Calu3 (cell line): Measurements from ENCODE around the gene MIEF1. TPM values are rescaled to one million over a fixed set of nuclear protein-coding genes. Genes with fewer than 3 reads are reported as not detected.

Source experiments
- BruUV-seq: library from RNA; stranded (reverse); fragments of 400-500 nt; replicated peaks from 2 replicates; lab custom pipeline; 2021; lab: Mats Ljungman, UMichigan
- CTCF ChIA-PET: fragments of 300-600 bp; sonication (Branson Sonifier 250); formaldehyde crosslinking; loops from one replicate; lab custom pipeline; 2022; ENCODE audit warnings: antibody characterized with exemption; lab: Charles Lee
- DNase-seq: peaks from one replicate; pipeline ENCODE4 v3.0.0; 2022
- H3K27ac Mint-ChIP-seq: one replicate; pipeline ENCODE4 v1.8.0; 2022; ENCODE audit warnings: mixed read lengths; ENCODE audit not compliant: unreplicated experiment
- H3K27me3 Mint-ChIP-seq: one replicate; pipeline ENCODE4 v1.8.0; 2022; ENCODE audit warnings: mixed read lengths; ENCODE audit not compliant: unreplicated experiment
- H3K36me3 Mint-ChIP-seq: one replicate; pipeline ENCODE4 v1.8.0; 2022; ENCODE audit warnings: mild to moderate bottlenecking, moderate library complexity, mixed read lengths; ENCODE audit not compliant: insufficient read depth, unreplicated experiment
- H3K4me1 Mint-ChIP-seq: one replicate; pipeline ENCODE4 v1.8.0; 2022; ENCODE audit warnings: mild to moderate bottlenecking, low read depth, mixed read lengths; ENCODE audit not compliant: unreplicated experiment
- H3K4me3 Mint-ChIP-seq: one replicate; pipeline ENCODE4 v1.8.0; 2022; ENCODE audit warnings: mild to moderate bottlenecking, low read depth, moderate library complexity, mixed read lengths; ENCODE audit not compliant: unreplicated experiment
- H3K9me3 Mint-ChIP-seq: one replicate; pipeline ENCODE4 v1.8.0; 2022; ENCODE audit warnings: low read depth, mixed read lengths; ENCODE audit not compliant: unreplicated experiment
- intact Hi-C: fragments of 100-400 bp; cut with micrococcal nuclease; formaldehyde crosslinking; loops from one replicate; pipeline ENCODE4 v1.10.0; 2022; ENCODE audit not compliant: unreplicated experiment
- total RNA-seq: library from RNA; stranded (reverse); gene quantifications from 2 replicates; pipeline ENCODE4 v1.2.3, GENCODE V29; 2022
- TF ChIP-seq, protein P1 (sequence below): fragments of 200-600 bp; IDR thresholded peaks from one replicate; pipeline ENCODE4 v1.8.0; 2022; ENCODE audit warnings: antibody characterized with exemption; ENCODE audit not compliant: unreplicated experiment

The MIEF1 gene
- total RNA-seq, 1 experiment from 2014 or later = 39.2 TPM

DNA sequence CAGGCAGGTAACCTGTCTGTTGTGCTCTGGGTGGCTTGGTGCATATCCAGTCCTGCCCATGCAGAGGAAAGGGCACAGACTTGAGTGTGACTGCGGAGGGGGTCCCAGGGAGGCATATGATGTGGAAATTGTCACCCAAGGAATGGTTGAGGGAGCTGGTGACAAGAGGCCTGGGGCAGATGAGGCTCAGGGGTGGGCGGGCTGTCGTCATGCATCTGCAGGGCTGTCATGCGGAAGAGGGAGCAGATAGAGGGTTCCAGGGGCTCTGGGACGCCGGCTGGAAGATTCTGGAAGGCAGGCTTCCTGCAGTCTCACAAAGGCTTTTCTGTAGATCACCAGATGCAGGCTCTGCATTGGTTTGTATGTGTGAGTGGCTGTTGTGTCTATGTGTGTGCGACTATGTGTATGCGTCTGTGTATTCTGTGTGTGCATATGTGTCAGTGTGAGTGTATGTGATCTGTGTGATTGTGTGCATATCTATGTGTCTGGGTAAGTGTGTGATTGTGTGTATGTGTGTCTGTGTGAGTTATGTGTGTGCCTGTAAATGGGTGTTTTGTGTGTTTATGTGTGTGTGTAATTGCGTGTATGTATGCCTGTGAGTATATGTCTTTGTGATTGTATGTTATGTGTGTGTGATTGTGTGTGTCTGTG is 60.9 kb downstream of the MIEF1 start:
- intact Hi-C loops = no loop called here
- CTCF ChIA-PET = interaction anchor here (0.5 kb wide), 1 partner anchor 1325 kb away, joined by 3 read pairs; no protein-coding TSS in a partner anchor
- H3K27me3 Mint-ChIP-seq = peaks cover 31% of the 10 kb centered on the region
- H3K9me3 Mint-ChIP-seq = peaks cover 7% of the 10 kb centered on the region
- H3K27ac Mint-ChIP-seq = no peak overlapping the region
- TF ChIP-seq, protein P1, sequence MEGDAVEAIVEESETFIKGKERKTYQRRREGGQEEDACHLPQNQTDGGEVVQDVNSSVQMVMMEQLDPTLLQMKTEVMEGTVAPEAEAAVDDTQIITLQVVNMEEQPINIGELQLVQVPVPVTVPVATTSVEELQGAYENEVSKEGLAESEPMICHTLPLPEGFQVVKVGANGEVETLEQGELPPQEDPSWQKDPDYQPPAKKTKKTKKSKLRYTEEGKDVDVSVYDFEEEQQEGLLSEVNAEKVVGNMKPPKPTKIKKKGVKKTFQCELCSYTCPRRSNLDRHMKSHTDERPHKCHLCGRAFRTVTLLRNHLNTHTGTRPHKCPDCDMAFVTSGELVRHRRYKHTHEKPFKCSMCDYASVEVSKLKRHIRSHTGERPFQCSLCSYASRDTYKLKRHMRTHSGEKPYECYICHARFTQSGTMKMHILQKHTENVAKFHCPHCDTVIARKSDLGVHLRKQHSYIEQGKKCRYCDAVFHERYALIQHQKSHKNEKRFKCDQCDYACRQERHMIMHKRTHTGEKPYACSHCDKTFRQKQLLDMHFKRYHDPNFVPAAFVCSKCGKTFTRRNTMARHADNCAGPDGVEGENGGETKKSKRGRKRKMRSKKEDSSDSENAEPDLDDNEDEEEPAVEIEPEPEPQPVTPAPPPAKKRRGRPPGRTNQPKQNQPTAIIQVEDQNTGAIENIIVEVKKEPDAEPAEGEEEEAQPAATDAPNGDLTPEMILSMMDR = no peak
- no peaks in the 10 kb centered on the region for H3K36me3 Mint-ChIP-seq
- DNase-seq = no peak
- H3K4me1 Mint-ChIP-seq = peaks cover 15% of the 10 kb centered on the region
- H3K4me3 Mint-ChIP-seq = no peak overlapping the region
- BruUV-seq = no TSS peak

DNA sequence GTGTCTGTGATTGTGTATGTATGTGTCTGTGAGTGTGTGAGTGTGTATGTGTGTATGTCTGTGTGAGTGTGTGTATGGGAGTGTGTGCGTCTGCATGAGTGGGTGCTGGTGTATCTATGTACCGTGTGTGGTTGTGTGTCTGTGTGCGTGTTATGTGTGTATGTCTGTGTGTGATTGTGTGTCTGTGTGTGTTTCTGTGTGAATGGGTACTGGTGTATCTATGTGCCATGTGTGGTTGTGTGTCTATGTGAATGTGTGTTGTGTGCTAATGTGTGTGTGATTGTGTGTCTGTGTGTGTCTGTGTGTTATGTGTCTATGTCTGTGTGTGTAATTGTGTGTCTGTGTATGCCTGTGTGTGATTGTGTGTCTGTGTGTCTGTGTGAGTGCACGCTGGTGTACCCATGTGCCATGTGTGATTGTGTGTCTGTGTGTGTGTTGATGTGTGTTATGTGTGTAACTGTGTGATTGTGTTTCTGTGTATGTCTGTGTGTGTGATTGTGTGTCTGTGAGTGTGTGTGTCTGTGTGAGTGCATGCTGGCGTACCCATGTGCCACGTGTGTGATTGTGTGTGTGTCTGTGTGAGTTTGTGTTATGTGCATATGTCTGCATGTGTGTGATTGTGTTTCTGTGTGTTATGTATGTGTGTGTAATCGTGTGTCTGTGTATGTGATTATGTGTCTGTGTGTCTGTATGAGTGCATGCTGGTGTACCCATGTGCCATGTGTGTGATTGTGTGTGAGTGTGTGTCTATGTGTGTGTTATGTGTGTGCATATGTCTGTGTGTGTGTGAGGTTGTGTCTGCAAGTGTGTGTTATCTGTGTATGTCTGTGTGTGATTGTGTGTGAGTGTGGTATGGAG is 61.7 kb downstream of the MIEF1 start:
- H3K36me3 Mint-ChIP-seq = no peaks in the 10 kb centered on the region
- DNase-seq = no peak
- peaks cover 7% of the 10 kb centered on the region for H3K9me3 Mint-ChIP-seq
- intact Hi-C loops = no loop called here
- CTCF ChIA-PET = no interaction called here
- peaks cover 23% of the 10 kb centered on the region for H3K27me3 Mint-ChIP-seq
- no peak overlapping the region for H3K27ac Mint-ChIP-seq
- peaks cover 19% of the 10 kb centered on the region for H3K4me1 Mint-ChIP-seq
- TF ChIP-seq, protein P1 = no peak
- BruUV-seq = no TSS peak
- H3K4me3 Mint-ChIP-seq = no peak overlapping the region

DNA sequence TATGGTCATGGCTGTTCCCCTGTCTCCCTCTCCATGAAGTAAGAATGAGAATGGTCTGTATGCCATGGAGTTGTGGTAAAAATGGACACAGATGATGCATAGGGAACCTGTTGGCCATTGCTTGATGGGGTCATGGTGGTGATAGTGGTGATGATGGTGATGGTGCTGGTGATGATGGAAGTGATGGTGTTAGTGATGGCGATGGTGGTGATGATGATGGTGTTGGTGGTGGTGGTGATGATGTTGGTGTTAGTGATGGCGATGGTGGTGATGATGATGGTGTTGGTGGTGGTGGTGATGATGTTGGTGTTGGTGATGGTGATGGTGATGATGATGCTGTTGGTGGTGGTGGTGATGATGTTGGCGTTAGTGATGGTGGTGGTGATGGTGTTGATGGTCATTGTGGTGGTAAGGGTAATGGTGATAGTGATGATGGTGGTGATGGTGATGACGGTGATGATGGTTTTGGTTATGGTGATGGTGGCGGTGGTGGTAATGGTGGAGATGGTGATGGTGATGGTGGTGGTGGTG is 63.4 kb downstream of the MIEF1 start:
- Mint-ChIP-seq H3K36me3 (no peaks in the 10 kb centered on the region), H3K27me3 (peaks cover 10% of the 10 kb centered on the region), H3K27ac (no peak overlapping the region), H3K4me1 (peaks cover 11% of the 10 kb centered on the region), H3K9me3 (peaks cover 7% of the 10 kb centered on the region), H3K4me3 (no peak overlapping the region)
- BruUV-seq = no TSS peak
- CTCF ChIA-PET = no interaction called here
- DNase-seq = no peak
- TF ChIP-seq, protein P1 = no peak
- intact Hi-C loops = no loop called here

DNA sequence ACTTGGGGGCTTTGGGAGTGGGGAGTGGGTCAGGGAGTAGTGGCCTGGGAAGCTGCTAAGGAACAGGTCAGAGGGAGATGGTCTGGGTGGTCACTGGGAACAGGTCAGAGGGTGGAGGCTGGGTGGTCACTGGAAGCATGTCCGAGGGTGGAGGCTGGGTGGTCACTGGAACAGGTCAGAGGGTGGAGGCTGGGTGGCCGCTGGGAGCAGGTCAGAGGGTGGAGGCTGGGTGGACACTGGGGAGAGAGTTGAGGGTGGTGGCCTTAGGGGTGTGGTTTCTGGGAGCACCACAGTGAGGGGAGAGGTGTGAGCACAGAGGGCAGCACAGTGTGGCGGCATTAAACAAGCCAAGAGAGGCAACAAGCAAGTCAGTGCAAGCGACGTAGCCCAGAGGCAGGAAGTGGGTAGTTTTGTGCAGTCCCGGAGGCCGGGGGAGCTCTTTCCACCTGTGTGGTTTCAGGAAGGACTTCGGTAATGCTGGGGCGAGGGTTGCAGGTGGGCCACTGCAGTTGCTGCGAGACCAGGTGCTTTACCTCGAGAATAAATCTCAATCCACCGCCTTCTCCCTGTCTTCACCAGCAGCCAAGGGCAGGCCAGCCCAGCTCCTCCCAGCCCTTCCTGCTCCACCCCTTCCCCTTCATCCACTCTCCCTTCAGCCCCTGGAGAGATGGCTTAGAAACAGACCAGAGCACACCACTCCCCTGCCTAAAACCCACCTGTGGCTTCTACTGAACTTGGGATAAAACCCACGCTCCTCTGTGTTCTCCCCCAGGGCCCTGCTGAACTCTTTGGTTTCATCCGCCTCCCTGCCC is 65.3 kb downstream of the MIEF1 start:
- no peaks in the 10 kb centered on the region for H3K36me3 Mint-ChIP-seq
- peaks cover 7% of the 10 kb centered on the region for H3K9me3 Mint-ChIP-seq
- no peak overlapping the region for H3K27ac Mint-ChIP-seq
- intact Hi-C loops = no loop called here
- H3K27me3 Mint-ChIP-seq = peaks cover 17% of the 10 kb centered on the region
- CTCF ChIA-PET = no interaction called here
- H3K4me1 Mint-ChIP-seq = peaks cover 9% of the 10 kb centered on the region
- no peak overlapping the region for H3K4me3 Mint-ChIP-seq
- TF ChIP-seq, protein P1 = no peak
- DNase-seq = no peak
- no TSS peak for BruUV-seq
